Measurements from ENCODE around the gene TECR. TPM values are rescaled to one million over a fixed set of nuclear protein-coding genes. Genes with fewer than 3 reads are reported as not detected.
A peak's percentile ranks its signal among the peaks of the same experiment; 100 is the strongest.

Gene TECR
- total and polyA plus RNA-seq, 9 of the 15 experiments (the other 6 are each of a cell fraction or from before 2014, with no cell fraction given) = 29.3 to 211 (median 81.4) TPM

DNA sequence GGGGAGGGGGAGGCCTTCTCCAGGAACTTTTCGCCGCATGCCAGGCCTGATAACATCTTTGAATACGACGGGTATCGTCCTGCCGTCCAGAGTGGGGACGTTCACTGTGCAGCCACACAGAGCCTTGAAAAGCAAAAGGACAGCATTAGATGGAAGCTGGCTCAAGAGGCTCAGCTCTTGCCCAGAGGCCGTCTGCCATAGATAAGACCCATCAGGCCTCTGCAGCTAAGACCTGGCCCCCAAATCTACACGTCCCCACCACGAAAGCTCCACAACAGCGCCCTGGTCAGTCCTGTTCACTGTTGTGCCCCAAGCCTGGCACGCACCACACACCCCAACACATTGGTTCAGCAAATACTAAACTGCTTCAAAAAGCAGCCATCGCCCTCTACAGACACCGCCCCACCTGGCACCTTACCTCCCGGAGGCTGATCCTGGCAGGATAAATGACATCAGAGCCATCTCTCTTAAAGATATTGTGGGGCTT is 13.3 kb upstream of the TECR start:
- peak overlapping the region; percentile 99 for H3K4me2 ChIP-seq (ENCODE audit: insufficient read depth, low read length)
- peak overlapping the region; percentile 35; the same call in 1 of the 3 replicates for H3K27ac ChIP-seq (ENCODE audit: extremely low read depth, low read depth, low read length)
- H3K9me1 ChIP-seq (ENCODE audit: control insufficient read depth, insufficient read depth, low read length) = no peaks in the 10 kb centered on the region
- FAIRE-seq (no peak), ATAC-seq (no peak), DNase-seq (ENCODE audit: extremely low read depth in 1 of 4, low spot score in 3 of 4) (no peak)
- ChIA-PET POLR2A (interaction anchor here (0.6 to 6.3 kb wide), 8 partner anchors 10 to 443 kb away, joined by 3 to 70 read pairs (median 4); partner anchors contain the start of gene GIPC1), CTCF (ENCODE audit: low intra/inter-chr PET ratio) (interaction anchor here (0.7 kb wide), 1 partner anchor 10 kb away, joined by 3 read pairs; no protein-coding TSS in a partner anchor)
- H3K4me3 ChIP-seq = peak overlapping the region; percentile 98
- H3K36me3 ChIP-seq (ENCODE audit: control insufficient read depth, insufficient read depth, low read length) = peaks cover 38% of the 10 kb centered on the region
- H3K9ac ChIP-seq (ENCODE audit: insufficient read depth in 1 of 2, low read depth in 2 of 2, low read length in 2 of 2) = peak overlapping the region; percentile 96 to 100
- TF ChIP-seq POLR2G (IDR thresholded peaks at IDR 0.05; ENCODE audit: low read depth, low read length) (peak; percentile 49), HLTF (IDR thresholded peaks at IDR 0.05) (0 out of 2 replicates have a peak, but pooled peaks have one; percentile 13), RBFOX2 (IDR thresholded peaks at IDR 0.05; ENCODE audit: low read depth, low read length) (peak; percentile 67; the same call in 1 of the 2 replicates), SIN3B (IDR thresholded peaks at IDR 0.05; ENCODE audit: low read depth) (0 out of 2 replicates have a peak, but pooled peaks have one; percentile 20), PHTF2 (CRISPR knock-in tag; IDR thresholded peaks at IDR 0.05) (peak; percentile 92; the same call in 1 of the 2 replicates), CCNT2 (IDR thresholded peaks at IDR 0.05; ENCODE audit: borderline replicate concordance, extremely low read depth, insufficient read length, low read depth, low read length) (peak; percentile 40), RAD51 (IDR thresholded peaks at IDR 0.05; ENCODE audit: borderline replicate concordance, low read depth) (no peak), ZZZ3 (IDR thresholded peaks at IDR 0.05) (no peak), CREM (IDR thresholded peaks at IDR 0.05; ENCODE audit: low read depth) (0 out of 2 replicates have a peak, but pooled peaks have one; percentile 8), MYC (IDR thresholded peaks at IDR 0.05; ENCODE audit: low read depth, low read length) (0 out of 2 replicates have a peak, but pooled peaks have one; percentile 21), MYC (CRISPR knock-in tag; IDR thresholded peaks at IDR 0.05; ENCODE audit: borderline replicate concordance, low read depth) (no peak), SP2 (IDR thresholded peaks at IDR 0.05; ENCODE audit: extremely low read depth, low read depth, low read length, poor library complexity, severe bottlenecking) (no peak), MTA3 (IDR thresholded peaks at IDR 0.05; ENCODE audit: borderline replicate concordance) (peak; percentile 27; the same call in 1 of the 2 replicates), CBFA2T3 (IDR thresholded peaks at IDR 0.05) (0 out of 2 replicates have a peak, but pooled peaks have one; percentile 7)
- TF ChIP-seq, protein P1, sequence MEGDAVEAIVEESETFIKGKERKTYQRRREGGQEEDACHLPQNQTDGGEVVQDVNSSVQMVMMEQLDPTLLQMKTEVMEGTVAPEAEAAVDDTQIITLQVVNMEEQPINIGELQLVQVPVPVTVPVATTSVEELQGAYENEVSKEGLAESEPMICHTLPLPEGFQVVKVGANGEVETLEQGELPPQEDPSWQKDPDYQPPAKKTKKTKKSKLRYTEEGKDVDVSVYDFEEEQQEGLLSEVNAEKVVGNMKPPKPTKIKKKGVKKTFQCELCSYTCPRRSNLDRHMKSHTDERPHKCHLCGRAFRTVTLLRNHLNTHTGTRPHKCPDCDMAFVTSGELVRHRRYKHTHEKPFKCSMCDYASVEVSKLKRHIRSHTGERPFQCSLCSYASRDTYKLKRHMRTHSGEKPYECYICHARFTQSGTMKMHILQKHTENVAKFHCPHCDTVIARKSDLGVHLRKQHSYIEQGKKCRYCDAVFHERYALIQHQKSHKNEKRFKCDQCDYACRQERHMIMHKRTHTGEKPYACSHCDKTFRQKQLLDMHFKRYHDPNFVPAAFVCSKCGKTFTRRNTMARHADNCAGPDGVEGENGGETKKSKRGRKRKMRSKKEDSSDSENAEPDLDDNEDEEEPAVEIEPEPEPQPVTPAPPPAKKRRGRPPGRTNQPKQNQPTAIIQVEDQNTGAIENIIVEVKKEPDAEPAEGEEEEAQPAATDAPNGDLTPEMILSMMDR (IDR thresholded peaks at IDR 0.05 in 2 of 3, conservative IDR thresholded peaks at IDR 0.05 in 1 of 3; ENCODE audit: insufficient read depth in 2 of 3, low read depth in 1 of 3, low read length in 3 of 3) = peak in 2 of 3 experiments; percentile 7 to 12; a peak in 2 of 6 replicates
- TF ChIP-seq, protein P2, sequence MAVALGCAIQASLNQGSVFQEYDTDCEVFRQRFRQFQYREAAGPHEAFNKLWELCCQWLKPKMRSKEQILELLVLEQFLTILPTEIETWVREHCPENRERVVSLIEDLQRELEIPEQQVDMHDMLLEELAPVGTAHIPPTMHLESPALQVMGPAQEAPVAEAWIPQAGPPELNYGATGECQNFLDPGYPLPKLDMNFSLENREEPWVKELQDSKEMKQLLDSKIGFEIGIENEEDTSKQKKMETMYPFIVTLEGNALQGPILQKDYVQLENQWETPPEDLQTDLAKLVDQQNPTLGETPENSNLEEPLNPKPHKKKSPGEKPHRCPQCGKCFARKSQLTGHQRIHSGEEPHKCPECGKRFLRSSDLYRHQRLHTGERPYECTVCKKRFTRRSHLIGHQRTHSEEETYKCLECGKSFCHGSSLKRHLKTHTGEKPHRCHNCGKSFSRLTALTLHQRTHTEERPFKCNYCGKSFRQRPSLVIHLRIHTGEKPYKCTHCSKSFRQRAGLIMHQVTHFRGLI (CRISPR knock-in tag; IDR thresholded peaks at IDR 0.05) = no peak
- WGBS (ENCODE audit: insufficient coverage, low coverage, missing lambda C conversion rate) = 7% methylated on average over 15 of the region's 15 CpGs
- H4K20me1 ChIP-seq (replicated peaks; ENCODE audit: control insufficient read depth, insufficient read depth, low read length) = peaks cover 26% of the 10 kb centered on the region
- H3K27me3 ChIP-seq (ENCODE audit: control insufficient read depth in 2 of 2, insufficient read depth in 2 of 2, low read length in 2 of 2) = no peaks in the 10 kb centered on the region
- H2AFZ ChIP-seq (ENCODE audit: low read depth, low read length) = no peak overlapping the region
- no peaks in the 10 kb centered on the region for H3K9me3 ChIP-seq (replicated peaks; ENCODE audit: control insufficient read depth, insufficient read depth, low read depth, low read length)
- no TSS peak for BruUV-seq (replicated peaks)
- intact Hi-C loops (cut with micrococcal nuclease) = loop anchor here (5.0 kb wide), 1 partner anchor 36 kb away; no protein-coding TSS in a partner anchor
- in situ Hi-C loops (cut with MboI) = no loop called here
- H3K79me2 ChIP-seq (ENCODE audit: control insufficient read depth, insufficient read depth, low read length) = peaks cover 45% of the 10 kb centered on the region
- peaks cover 47 to 55% of the 10 kb centered on the region in 2 experiments for H3K4me1 ChIP-seq (replicated peaks in 1 of 2; ENCODE audit: control insufficient read depth in 2 of 2, insufficient read depth in 2 of 2, low read length in 2 of 2)
